Neural cell (in vitro differentiated cells): ENCODE measurements around the gene OR7C1. TPM values are rescaled to one million over a fixed set of nuclear protein-coding genes. Genes with fewer than 3 reads are reported as not detected.

Source experiments
- H2AFZ ChIP-seq: fragments of 200-600, 300-800 bp; sonication (generic), shearing (Covaris generic); 2 replicates; pipeline ENCODE4 v1.6.0; 2014; ENCODE audit warnings: low read depth, mild to moderate bottlenecking, antibody characterized with exemption, low read length, moderate library complexity
- H3F3A ChIP-seq: fragments of 200-600 bp; shearing (Covaris generic); 2 replicates; pipeline ENCODE4 v1.6.1; 2016; ENCODE audit warnings: mild to moderate bottlenecking, moderate library complexity, mixed read lengths, antibody characterized with exemption, low read length; ENCODE audit not compliant: insufficient read depth, poor library complexity, severe bottlenecking
- H3K27ac ChIP-seq: fragments of 200-600, 300-800 bp; sonication (generic), shearing (Covaris generic); 2 replicates; pipeline ENCODE4 v1.5.1; 2014; ENCODE audit warnings: mild to moderate bottlenecking, low read length, moderate library complexity
- H3K27me3 ChIP-seq: fragments of 300-800, 200-600 bp; sonication (generic), shearing (Covaris generic); 2 replicates; pipeline ENCODE4 v1.6.0; 2014; ENCODE audit warnings: mild to moderate bottlenecking, low read depth, low read length, moderate library complexity; ENCODE audit not compliant: insufficient read depth
- H3K36me3 ChIP-seq: fragments of 300-800, 200-600 bp; sonication (generic), shearing (Covaris generic); 2 replicates; pipeline ENCODE4 v1.5.1; 2014; ENCODE audit warnings: mild to moderate bottlenecking, antibody characterized with exemption, low read length, moderate library complexity; ENCODE audit not compliant: insufficient read depth
- H3K4me2 ChIP-seq: fragments of 300-800, 200-600 bp; sonication (generic), shearing (Covaris generic); 2 replicates; pipeline ENCODE4 v1.6.0; 2014; ENCODE audit warnings: mild to moderate bottlenecking, low read length
- H3K4me3 ChIP-seq: fragments of 300-800, 200-600 bp; sonication (generic), shearing (Covaris generic); 2 replicates; pipeline ENCODE4 v1.5.1; 2014; ENCODE audit warnings: mild to moderate bottlenecking, low read length, moderate library complexity
- H3K79me2 ChIP-seq: fragments of 200-600 bp; shearing (Covaris generic); replicated peaks from 2 replicates; pipeline ENCODE4 v1.6.0; 2014; ENCODE audit warnings: mild to moderate bottlenecking, low read length, moderate library complexity; ENCODE audit not compliant: insufficient read depth
- H3K9ac ChIP-seq: fragments of 300-800, 200-600 bp; sonication (generic), shearing (Covaris generic); 2 replicates; pipeline ENCODE4 v1.6.1; 2016; ENCODE audit warnings: mild to moderate bottlenecking, low read length, mixed read lengths
- H3K9me2 ChIP-seq: fragments of 200-600 bp; shearing (Covaris generic); 2 replicates; pipeline ENCODE4 v1.6.1; 2016; ENCODE audit warnings: mild to moderate bottlenecking, low read length, mixed read lengths; ENCODE audit not compliant: insufficient read depth
- H3K9me3 ChIP-seq: fragments of 200-600, 300-800 bp; sonication (generic), shearing (Covaris generic); 2 replicates; pipeline ENCODE4 v1.6.1; 2016; ENCODE audit warnings: mild to moderate bottlenecking, mixed run types, low read length, moderate library complexity, mixed read lengths
- H4K20me1 ChIP-seq: fragments of 200-600 bp; shearing (Covaris generic); 2 replicates; pipeline ENCODE4 v1.6.1; 2016; ENCODE audit warnings: mild to moderate bottlenecking, mixed run types; ENCODE audit not compliant: insufficient read depth
- EP300 ChIP-seq: fragments of 450-650 bp; conservative IDR thresholded peaks from 2 replicates; pipeline ENCODE4 v1.6.1; 2014; ENCODE audit warnings: antibody characterized with exemption, mild to moderate bottlenecking, moderate library complexity; ENCODE audit not compliant: poor library complexity, severe bottlenecking
- EZH2 ChIP-seq: fragments of 200-600, 300-800 bp; shearing (Covaris generic), sonication (generic); IDR thresholded peaks from 2 replicates; pipeline ENCODE4 v1.6.1; 2014; ENCODE audit warnings: antibody characterized with exemption, low read length, borderline replicate concordance, mild to moderate bottlenecking; ENCODE audit not compliant: insufficient read depth, poor library complexity, severe bottlenecking
- MXI1 ChIP-seq: fragments of 450-650 bp; conservative IDR thresholded peaks from 2 replicates; pipeline ENCODE4 v1.6.1; 2014; ENCODE audit warnings: antibody characterized with exemption, mild to moderate bottlenecking; ENCODE audit not compliant: poor library complexity, severe bottlenecking
- POLR2AphosphoS5 ChIP-seq: IDR thresholded peaks from 2 replicates; pipeline ENCODE4 v1.6.1; 2012
- RAD21 ChIP-seq: fragments of 450-650 bp; conservative IDR thresholded peaks from 2 replicates; pipeline ENCODE4 v1.6.1; 2014; ENCODE audit warnings: antibody characterized with exemption, mild to moderate bottlenecking, moderate library complexity
- SMC3 ChIP-seq: fragments of 450-650 bp; conservative IDR thresholded peaks from 2 replicates; pipeline ENCODE4 v1.6.1; 2014; ENCODE audit warnings: antibody characterized with exemption, mild to moderate bottlenecking, moderate library complexity; ENCODE audit not compliant: poor library complexity
- TAF1 ChIP-seq: IDR thresholded peaks from 2 replicates; pipeline ENCODE4 v1.6.1; 2012; ENCODE audit warnings: low read depth
- polyA plus RNA-seq: library from polyadenylated mRNA; depleted of rRNA; stranded (reverse); fragments of >200 nt; gene quantifications from 2 replicates; pipeline ENCODE4 v1.2.3, GENCODE V29; 2014
- small RNA-seq, 3 experiments: library from RNA; depleted of rRNA; stranded (forward); fragments of <200 nt; gene quantifications; one replicate each; pipeline ENCODE3, GENCODE V24; 2012
- TF ChIP-seq, protein P1 (sequence below): fragments of 450-650 bp; IDR thresholded peaks from 2 replicates; pipeline ENCODE4 v1.5.1; 2014; ENCODE audit warnings: antibody characterized with exemption, mild to moderate bottlenecking, moderate library complexity; ENCODE audit not compliant: poor library complexity, severe bottlenecking
- TF ChIP-seq, protein P2 (sequence below): IDR thresholded peaks from 2 replicates; pipeline ENCODE4 v1.6.1; 2012; ENCODE audit warnings: borderline replicate concordance

The OR7C1 gene
- polyA plus RNA-seq, 1 donor from 2014 or later = not detected

DNA sequence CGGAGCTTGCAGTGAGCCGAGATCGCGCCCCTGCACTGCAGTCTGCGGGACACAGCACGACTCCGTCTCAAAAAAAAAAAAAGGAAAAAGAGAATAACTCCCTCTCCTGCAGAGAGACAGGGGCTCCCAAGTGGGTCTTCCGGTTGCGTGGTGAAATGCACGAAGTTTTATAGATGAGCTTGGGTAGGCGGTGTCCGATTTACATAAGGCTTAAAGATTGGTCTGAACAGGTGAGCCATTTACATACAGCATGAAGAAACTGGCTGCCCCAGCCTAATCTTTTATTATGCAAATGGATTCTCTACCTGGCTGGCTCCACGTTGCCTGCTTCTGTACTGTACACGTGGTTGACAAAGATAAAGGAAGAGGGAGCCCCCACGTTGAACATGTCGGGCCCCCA, 76.2 kb downstream of the OR7C1 start:
- H4K20me1 ChIP-seq = no peaks in the 10 kb centered on the region
- H3K4me2 ChIP-seq = no peak overlapping the region
- H3K9me2 ChIP-seq = no peaks in the 10 kb centered on the region
- no peaks in the 10 kb centered on the region for H3K79me2 ChIP-seq
- no peaks in the 10 kb centered on the region for H3F3A ChIP-seq
- TF ChIP-seq EZH2 = no peak
- H3K27me3 ChIP-seq = no peaks in the 10 kb centered on the region
- H3K27ac ChIP-seq = no peak overlapping the region
- no peak overlapping the region for H3K4me3 ChIP-seq
- H3K36me3 ChIP-seq = no peaks in the 10 kb centered on the region
- H3K9me3 ChIP-seq = no peaks in the 10 kb centered on the region
- no peak overlapping the region for H3K9ac ChIP-seq
- H2AFZ ChIP-seq = no peak overlapping the region

DNA sequence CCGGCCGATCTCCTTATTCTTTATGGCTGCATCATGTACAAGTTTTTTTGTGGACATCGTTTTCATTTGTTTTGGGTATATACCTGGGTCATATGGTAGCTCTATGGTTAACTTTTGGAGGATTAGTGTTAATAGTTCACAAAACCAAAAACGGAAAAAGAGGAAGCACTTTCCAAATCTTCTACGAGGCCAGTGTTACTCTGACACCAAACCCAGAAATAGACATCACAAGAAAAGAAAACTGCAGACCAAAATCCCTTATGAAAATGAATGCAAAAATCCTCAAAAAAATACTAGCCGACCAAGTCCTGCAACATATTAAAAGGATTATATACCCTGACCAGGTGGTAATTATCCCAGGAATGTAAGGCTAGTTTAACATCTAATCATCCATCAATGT, 86.4 kb downstream of the OR7C1 start:
- Histone ChIP-seq H3K9me2 (no peaks in the 10 kb centered on the region), H3F3A (no peaks in the 10 kb centered on the region), H3K9me3 (no peaks in the 10 kb centered on the region), H3K4me2 (no peak overlapping the region), H3K27me3 (no peaks in the 10 kb centered on the region), H3K27ac (no peak overlapping the region), H4K20me1 (no peaks in the 10 kb centered on the region), H3K36me3 (no peaks in the 10 kb centered on the region), H2AFZ (no peak overlapping the region), H3K4me3 (no peak overlapping the region), H3K79me2 (no peaks in the 10 kb centered on the region), H3K9ac (no peak overlapping the region)
- TF ChIP-seq TAF1 (no peak), MXI1 (no peak), SMC3 (no peak), EZH2 (no peak), EP300 (no peak), RAD21 (no peak), POLR2AphosphoS5 (no peak)
- TF ChIP-seq, protein P1, sequence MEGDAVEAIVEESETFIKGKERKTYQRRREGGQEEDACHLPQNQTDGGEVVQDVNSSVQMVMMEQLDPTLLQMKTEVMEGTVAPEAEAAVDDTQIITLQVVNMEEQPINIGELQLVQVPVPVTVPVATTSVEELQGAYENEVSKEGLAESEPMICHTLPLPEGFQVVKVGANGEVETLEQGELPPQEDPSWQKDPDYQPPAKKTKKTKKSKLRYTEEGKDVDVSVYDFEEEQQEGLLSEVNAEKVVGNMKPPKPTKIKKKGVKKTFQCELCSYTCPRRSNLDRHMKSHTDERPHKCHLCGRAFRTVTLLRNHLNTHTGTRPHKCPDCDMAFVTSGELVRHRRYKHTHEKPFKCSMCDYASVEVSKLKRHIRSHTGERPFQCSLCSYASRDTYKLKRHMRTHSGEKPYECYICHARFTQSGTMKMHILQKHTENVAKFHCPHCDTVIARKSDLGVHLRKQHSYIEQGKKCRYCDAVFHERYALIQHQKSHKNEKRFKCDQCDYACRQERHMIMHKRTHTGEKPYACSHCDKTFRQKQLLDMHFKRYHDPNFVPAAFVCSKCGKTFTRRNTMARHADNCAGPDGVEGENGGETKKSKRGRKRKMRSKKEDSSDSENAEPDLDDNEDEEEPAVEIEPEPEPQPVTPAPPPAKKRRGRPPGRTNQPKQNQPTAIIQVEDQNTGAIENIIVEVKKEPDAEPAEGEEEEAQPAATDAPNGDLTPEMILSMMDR = no peak
- TF ChIP-seq, protein P2, sequence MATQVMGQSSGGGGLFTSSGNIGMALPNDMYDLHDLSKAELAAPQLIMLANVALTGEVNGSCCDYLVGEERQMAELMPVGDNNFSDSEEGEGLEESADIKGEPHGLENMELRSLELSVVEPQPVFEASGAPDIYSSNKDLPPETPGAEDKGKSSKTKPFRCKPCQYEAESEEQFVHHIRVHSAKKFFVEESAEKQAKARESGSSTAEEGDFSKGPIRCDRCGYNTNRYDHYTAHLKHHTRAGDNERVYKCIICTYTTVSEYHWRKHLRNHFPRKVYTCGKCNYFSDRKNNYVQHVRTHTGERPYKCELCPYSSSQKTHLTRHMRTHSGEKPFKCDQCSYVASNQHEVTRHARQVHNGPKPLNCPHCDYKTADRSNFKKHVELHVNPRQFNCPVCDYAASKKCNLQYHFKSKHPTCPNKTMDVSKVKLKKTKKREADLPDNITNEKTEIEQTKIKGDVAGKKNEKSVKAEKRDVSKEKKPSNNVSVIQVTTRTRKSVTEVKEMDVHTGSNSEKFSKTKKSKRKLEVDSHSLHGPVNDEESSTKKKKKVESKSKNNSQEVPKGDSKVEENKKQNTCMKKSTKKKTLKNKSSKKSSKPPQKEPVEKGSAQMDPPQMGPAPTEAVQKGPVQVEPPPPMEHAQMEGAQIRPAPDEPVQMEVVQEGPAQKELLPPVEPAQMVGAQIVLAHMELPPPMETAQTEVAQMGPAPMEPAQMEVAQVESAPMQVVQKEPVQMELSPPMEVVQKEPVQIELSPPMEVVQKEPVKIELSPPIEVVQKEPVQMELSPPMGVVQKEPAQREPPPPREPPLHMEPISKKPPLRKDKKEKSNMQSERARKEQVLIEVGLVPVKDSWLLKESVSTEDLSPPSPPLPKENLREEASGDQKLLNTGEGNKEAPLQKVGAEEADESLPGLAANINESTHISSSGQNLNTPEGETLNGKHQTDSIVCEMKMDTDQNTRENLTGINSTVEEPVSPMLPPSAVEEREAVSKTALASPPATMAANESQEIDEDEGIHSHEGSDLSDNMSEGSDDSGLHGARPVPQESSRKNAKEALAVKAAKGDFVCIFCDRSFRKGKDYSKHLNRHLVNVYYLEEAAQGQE = no peak

Small RNAs within 50 kb of the gene (small RNA-seq; reads per million reads assigned to genes)
- gene AC005255.1 = 0.07 to 0.68 (median 0.57) reads per million in 3 experiments

Other genes with a start within 250 kb of the OR7C1 start
- gene ADGRE3, start 160.3 kb downstream of the OR7C1 start, polyA plus RNA-seq = not detected in 2 replicates
- 67.6 and 79.5 TPM in 2 replicates for gene ZNF333, start 145.1 kb downstream of the OR7C1 start, polyA plus RNA-seq
- not detected in 2 replicates for gene ADGRE2, start 56.6 kb downstream of the OR7C1 start, polyA plus RNA-seq
- gene OR7A5, start within 50 bp of the OR7C1 start, polyA plus RNA-seq = not detected in 2 replicates
- not detected in 2 replicates for gene OR7A10, start 13.7 kb upstream of the OR7C1 start, polyA plus RNA-seq
- gene OR7A17, start 50.9 kb upstream of the OR7C1 start, polyA plus RNA-seq = not detected in 2 replicates
- gene OR7C2, start 106.3 kb upstream of the OR7C1 start, polyA plus RNA-seq = not detected in 2 replicates
- 46.6 and 51.7 TPM in 2 replicates for gene SLC1A6, start 144.7 kb upstream of the OR7C1 start, polyA plus RNA-seq
- gene CASP14, start 214.3 kb upstream of the OR7C1 start, polyA plus RNA-seq = not detected in 2 replicates
- not detected in 2 replicates for gene OR1I1, start 247.0 kb upstream of the OR7C1 start, polyA plus RNA-seq